H1 (cell line): Measurements from ENCODE around the gene ZNF70. TPM values are rescaled to one million over a fixed set of nuclear protein-coding genes. Genes with fewer than 3 reads are reported as not detected.

Experiments used
- ASH2L ChIP-seq: fragments of 200-600, 300-600 bp; sonication (generic); IDR thresholded peaks from one replicate; pipeline ENCODE4 v1.7.1; 2017; ENCODE audit warnings: low read length
- CBX5 ChIP-seq: fragments of 300-800, 300-1000 bp; sonication (generic); IDR thresholded peaks from 2 replicates; pipeline ENCODE4 v1.7.1; 2016; ENCODE audit warnings: antibody characterized with exemption, low read length, low read depth
- CHD7 ChIP-seq: fragments of 300-600 bp; sonication (generic); IDR thresholded peaks from 2 replicates; pipeline ENCODE4 v1.7.1; 2012; ENCODE audit warnings: low read length, moderate library complexity, mild to moderate bottlenecking, inconsistent platforms; ENCODE audit not compliant: insufficient replicate concordance
- JUN ChIP-seq: IDR thresholded peaks from 2 replicates; pipeline ENCODE4 v1.6.1; 2011; ENCODE audit warnings: low read depth, mild to moderate bottlenecking, improper control_type of control experiment, low read length
- MAFK ChIP-seq: IDR thresholded peaks from 2 replicates; pipeline ENCODE4 v1.6.1; 2012; ENCODE audit warnings: low read depth, mild to moderate bottlenecking, improper control_type of control experiment, low read length
- SIRT6 ChIP-seq: IDR thresholded peaks from one replicate; pipeline ENCODE4 v1.7.1; 2012; ENCODE audit warnings: low read length, inconsistent platforms
- TAF1 ChIP-seq: IDR thresholded peaks from 2 replicates; pipeline ENCODE4 v1.6.1; 2011; ENCODE audit warnings: mild to moderate bottlenecking, low read depth, low read length
- polyA plus RNA-seq, 7 experiments: library from polyadenylated mRNA; depleted of rRNA in 3 of 7; stranded (reverse) in 5 of 7; unstranded in 2 of 7; fragments of >200 nt in 5 of 7; fragments of 200-250 nt in 2 of 7; gene quantifications; 1 replicate in 5 of 7; 2 replicates in 1 of 7; 4 replicates in 1 of 7; pipeline versions ENCODE4 v1.2.1 to v1.2.3, GENCODE V29; 2011 to 2013; ENCODE audit warnings: missing spikeins in 2 of 7, mixed read lengths in 2 of 7
- total RNA-seq: library from RNA; stranded (reverse); fragmentation: NEBNext Ultra II Directional; extraction: Animal tissue kit (Norgen Biotek cat#: 25700); gene quantifications from 2 replicates; pipeline ENCODE4 v1.2.1, GENCODE V29; 2021

ZNF70 gene
- total and polyA plus RNA-seq, 2 of the 8 experiments (the other 6 are each of a cell fraction or from before 2014, with no cell fraction given): 1.1 to 2.6 TPM

- no peak for TF ChIP-seq CHD7
- TF ChIP-seq MAFK: no peak
- TF ChIP-seq SIRT6: no peak
- TF ChIP-seq ASH2L: no peak
- TF ChIP-seq JUN: no peak
- no peak for TF ChIP-seq TAF1
- no peak for TF ChIP-seq CBX5
- TF ChIP-seq, all 59 proteins: peak for 0
Measured at GRCh38 chr22:23789121-23789520, 38.2 kb upstream of the ZNF70 start (continued).
